Adrenal gland (tissue), 19 donors: ENCODE measurements around the gene FFAR1. TPM values are rescaled to one million over a fixed set of nuclear protein-coding genes. Genes with fewer than 3 reads are reported as not detected.

Experiments used
- DNase-seq, 7 donors: peaks; one replicate each; pipeline ENCODE4 v3.0.0-alpha.2; 2019 to 2020
- H3K27ac ChIP-seq, 5 donors: fragments of 200-600 bp; sonication (generic) in 4 of 5; 1 replicate in 3 of 5; 2 replicates in 2 of 5; pipeline versions ENCODE4 v1.5.1 to v1.8.0; 2016 to 2020; ENCODE audit warnings: mild to moderate bottlenecking in 1 of 5
- H3K27me3 ChIP-seq: fragments of 200-600 bp; 2 replicates; pipeline ENCODE4 v1.8.0; 2021
- H3K36me3 ChIP-seq, 2 donors: fragments of 200-600 bp; replicated peaks in 1 of 2; 1 replicate in 1 of 2; 2 replicates in 1 of 2; pipeline versions ENCODE4 v1.5.1 to v1.8.0; 2018 to 2022
- H3K4me1 ChIP-seq, 2 donors: fragments of 200-600 bp; replicated peaks in 1 of 2; 1 replicate in 1 of 2; 2 replicates in 1 of 2; pipeline versions ENCODE4 v1.5.1 to v1.8.0; 2018 to 2021
- H3K4me3 ChIP-seq, 4 donors: fragments of 200-600 bp; sonication (generic) in 3 of 4; one replicate each; pipeline ENCODE4 v1.5.1; 2016 to 2018
- H3K9me3 ChIP-seq, 3 donors: fragments of 200-600 bp; sonication (generic) in 1 of 3; replicated peaks in 1 of 3; 1 replicate in 2 of 3; 2 replicates in 1 of 3; pipeline versions ENCODE4 v1.5.1 to v1.8.0; 2016 to 2021
- CTCF ChIP-seq, 6 experiments: fragments of 450-650 bp in 4 of 6; fragments of 200-600 bp in 2 of 6; sonication (generic) in 1 of 6; IDR thresholded peaks; 1 replicate in 5 of 6; 2 replicates in 1 of 6; pipeline versions ENCODE4 v1.5.1 to v1.8.0; 2016 to 2021; ENCODE audit warnings: antibody characterized with exemption in 6 of 6, mild to moderate bottlenecking in 2 of 6, moderate library complexity in 1 of 6
- POLR2A ChIP-seq, 2 donors: fragments of 450-650 bp; IDR thresholded peaks; one replicate each; pipeline ENCODE4 v1.6.1; 2017; ENCODE audit warnings: antibody characterized with exemption in 2 of 2, mild to moderate bottlenecking in 2 of 2, moderate library complexity in 1 of 2
- WGBS, 4 donors: extraction: QIAGEN DNeasy Blood & Tissue Kit in 2 of 4; methylation state at CpG; one replicate each; pipeline versions ENCODE4 v1.1.5 to v1.1.7; 2013 to 2017; 5-methylcytosine and 5-hydroxymethylcytosine counted together
- intact Hi-C, 2 donors: fragments of 100-400 bp; cut with DNase I; formaldehyde crosslinking; loops; one replicate each; pipeline versions ENCODE4 v1.14.1 to v1.15.0; 2022 to 2023
- long read RNA-seq, 10 donors: library from polyadenylated mRNA in 3 of 10; unstranded in 2 of 10; stranded (forward) in 1 of 10; transcript quantifications; one replicate each; pipeline ENCODE4 v2.0.0 and lab custom pipeline, GENCODE V29; 2021 to 2026
- polyA plus RNA-seq, 3 donors: library from polyadenylated mRNA; stranded (reverse); fragments of 200-250 nt in 2 of 3; fragments of 350-450 nt in 1 of 3; fragmentation: Illumina TruSeq in 1 of 3; extraction: RNeasy Lipid Tissue Mini Kit (QIAGEN cat#74804) in 1 of 3; gene quantifications; one replicate each; pipeline ENCODE4 v1.2.3, GENCODE V29; 2013 to 2014
- total RNA-seq, 9 donors: library from RNA; depleted of rRNA in 4 of 9; stranded (reverse); fragments of >200 nt in 4 of 9; fragments of 120-200 nt in 1 of 9; fragmentation: NEBNext Ultra II Directional in 1 of 9; extraction: Animal tissue kit (Norgen Biotek cat#: 25700) in 1 of 9; gene quantifications; one replicate each; pipeline versions ENCODE4 v1.1.0 to v1.2.4, GENCODE V29; 2013 to 2023
- donor health status: healthy with polysubstance abuse.
- donor health status: Bipolar disorder and iron deficiency.
- donor health status: DM: yes; HTN: yes; CAD: no.
- donor health status: DM: no; HTN: no; CAD: no.
- donor health status: DM: no; HTN: no; CAD: no.
- donor health status: DM: yes; HTN: yes; CAD: no.

Gene FFAR1, protein sequence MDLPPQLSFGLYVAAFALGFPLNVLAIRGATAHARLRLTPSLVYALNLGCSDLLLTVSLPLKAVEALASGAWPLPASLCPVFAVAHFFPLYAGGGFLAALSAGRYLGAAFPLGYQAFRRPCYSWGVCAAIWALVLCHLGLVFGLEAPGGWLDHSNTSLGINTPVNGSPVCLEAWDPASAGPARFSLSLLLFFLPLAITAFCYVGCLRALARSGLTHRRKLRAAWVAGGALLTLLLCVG (N-terminal part only)
- total RNA-seq (under 1 TPM in 1 of 9 donors, not detected in 8; 0.11 TPM), polyA plus RNA-seq (under 1 TPM in 1 of 3 donors, not detected in 2; 0.03 TPM)
- long read RNA-seq, donor 1: 0 reads
- long read RNA-seq, donor 2: 0 reads
- long read RNA-seq, donor 3: 0 reads
- long read RNA-seq, donor 4: 0 reads
- long read RNA-seq, donor 5: 0 reads
- long read RNA-seq, donor 6: 0 reads
- long read RNA-seq, donor 7: 0 reads
- long read RNA-seq, donor 8: 0 reads
- long read RNA-seq, donor 9: 0 reads
- long read RNA-seq, donor 10, partial matches to known transcripts: 0 of 1 reads
- long read RNA-seq, donor 10, other reads (novel, unspliced or antisense): 0 of 1 reads

- Histone ChIP-seq H3K36me3 (no peaks in the 10 kb centered on the region), H3K27ac (no peak within 1 kb of the TSS), H3K4me3 (no peak within 1 kb of the TSS), H3K9me3 (no peaks in the 10 kb centered on the region), H3K27me3 (peaks cover 5% of the 10 kb centered on the region), H3K4me1 (no peaks in the 10 kb centered on the region)
- intact Hi-C loops: no loop called here
- WGBS, 4 donors: 66 to 76% (median 70%) methylated on average over 17 to 18 of the region's 18 CpGs
- DNase-seq: peak in 5 of 7 donors; percentile 17 to 62 (median 42)
- no peak for TF ChIP-seq POLR2A (IDR thresholded peaks at IDR 0.05)
- no peak for TF ChIP-seq CTCF (IDR thresholded peaks at IDR 0.05)
Observed at GRCh38 chr19:35347171-35347929, at the start of gene FFAR1. FFAR1 (plus strand) TSS chr19:35347902; CDS start chr19:35351552, 3,650 bp downstream.

GRCh38 chr19:35297922-35298321 lies 49.8 kb upstream of the FFAR1 start:
- Histone ChIP-seq H3K4me3 (no peak overlapping the region), H3K27ac (no peak overlapping the region), H3K4me1 (no peaks in the 10 kb centered on the region), H3K9me3 (no peaks in the 10 kb centered on the region), H3K36me3 (no peaks in the 10 kb centered on the region), H3K27me3 (no peaks in the 10 kb centered on the region)
- no peak for DNase-seq
- TF ChIP-seq POLR2A (IDR thresholded peaks at IDR 0.05) (no peak), CTCF (IDR thresholded peaks at IDR 0.05) (no peak)
- intact Hi-C loops: no loop called here
- WGBS, 4 donors: 82 to 93% (median 91%) methylated on average over 2 of the region's 2 CpGs

DNA sequence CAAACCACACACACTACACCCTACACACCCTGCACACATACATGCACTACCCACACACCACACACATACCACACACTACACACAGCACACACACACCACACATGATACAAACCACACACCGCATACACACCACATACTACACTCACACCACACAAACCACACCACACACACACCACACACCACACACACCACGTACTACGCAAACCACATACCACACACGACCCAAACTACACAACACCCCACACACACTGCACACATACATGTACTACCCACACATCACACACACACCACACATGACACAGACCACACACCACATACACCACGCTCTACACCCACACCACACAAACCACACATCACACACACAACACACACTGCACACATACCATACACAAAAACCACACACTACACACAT lies 49.1 kb upstream of the FFAR1 start:
- H3K27me3 ChIP-seq: no peaks in the 10 kb centered on the region
- 86 to 94% (median 91%) methylated on average over 5 of the region's 5 CpGs for WGBS, 4 donors
- H3K4me3 ChIP-seq: no peak overlapping the region

More for the DNA sequence above, 49.1 kb upstream of the FFAR1 start:
- intact Hi-C loops: no loop called here
- no peak for TF ChIP-seq CTCF (IDR thresholded peaks at IDR 0.05)
- no peaks in the 10 kb centered on the region for H3K4me1 ChIP-seq
- H3K27ac ChIP-seq: no peak overlapping the region
- no peaks in the 10 kb centered on the region for H3K36me3 ChIP-seq
- no peaks in the 10 kb centered on the region for H3K9me3 ChIP-seq
- no peak for DNase-seq
